BE2C (cell line): ENCODE results near the gene AGXT.

Source experiments
- DNase-seq: peaks from one replicate; pipeline ENCODE4 v3.0.0-alpha.2; 2020
- H3K27me3 ChIP-seq: fragments of 250-450 bp; sonication (Bioruptor Pico); 2 replicates; pipeline ENCODE4 v1.5.1; 2020; ENCODE audit warnings: mild to moderate bottlenecking
- H3K36me3 ChIP-seq: fragments of 250-450 bp; sonication (Bioruptor Pico); 2 replicates; pipeline ENCODE4 v1.5.1; 2020; ENCODE audit warnings: mild to moderate bottlenecking
- H3K4me1 ChIP-seq: fragments of 250-450 bp; sonication (Bioruptor Pico); 2 replicates; pipeline ENCODE4 v1.5.1; 2020
- H3K4me3 ChIP-seq: 2 replicates; pipeline ENCODE4 v1.5.1; 2011; ENCODE audit warnings: low read depth, low read length
- H3K9me3 ChIP-seq: fragments of 250-450 bp; sonication (Bioruptor Pico); 2 replicates; pipeline ENCODE4 v1.5.1; 2020
- TF ChIP-seq, protein P1 (sequence below): IDR thresholded peaks from 2 replicates; pipeline ENCODE4 v1.5.1; 2012; ENCODE audit warnings: mild to moderate bottlenecking, low read depth, low read length

AGXT gene

DNA sequence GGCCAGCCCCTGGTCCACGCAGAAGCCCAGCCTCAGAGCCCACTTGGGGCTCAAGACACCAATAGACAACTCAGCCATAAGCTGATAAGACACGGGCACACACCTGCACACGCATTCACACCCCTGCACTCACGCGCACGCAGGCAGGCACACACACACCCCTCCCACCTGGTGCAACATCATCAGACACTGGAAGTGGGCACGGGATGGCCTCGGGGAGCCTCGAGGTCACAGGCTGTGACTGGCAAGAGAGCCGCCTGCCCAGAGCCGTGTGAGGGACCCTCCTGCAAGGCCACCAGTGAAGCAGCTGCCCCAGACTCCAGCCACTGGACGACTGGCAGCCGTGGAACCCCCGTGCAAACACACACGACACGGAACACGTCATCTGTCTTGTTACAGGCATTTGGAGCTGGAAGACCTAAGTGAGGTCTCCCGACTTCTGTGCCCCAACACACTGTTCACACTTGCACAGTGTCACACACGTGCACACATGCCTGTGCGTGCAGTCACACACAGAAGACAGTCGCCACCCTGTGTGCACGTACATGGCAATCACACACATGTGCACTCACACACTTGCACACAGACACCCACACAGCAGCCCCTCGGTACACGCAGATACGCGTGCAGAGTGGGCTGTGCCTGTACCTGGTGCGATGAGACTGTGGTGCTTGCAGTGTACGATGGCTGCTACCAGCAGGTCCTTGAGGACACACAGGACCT is 26.4 kb downstream of the AGXT start:
- Histone ChIP-seq H3K4me3 (no peak overlapping the region), H3K27me3 (no peaks in the 10 kb centered on the region), H3K36me3 (no peaks in the 10 kb centered on the region), H3K9me3 (no peaks in the 10 kb centered on the region), H3K4me1 (no peaks in the 10 kb centered on the region)
- TF ChIP-seq, protein P1, sequence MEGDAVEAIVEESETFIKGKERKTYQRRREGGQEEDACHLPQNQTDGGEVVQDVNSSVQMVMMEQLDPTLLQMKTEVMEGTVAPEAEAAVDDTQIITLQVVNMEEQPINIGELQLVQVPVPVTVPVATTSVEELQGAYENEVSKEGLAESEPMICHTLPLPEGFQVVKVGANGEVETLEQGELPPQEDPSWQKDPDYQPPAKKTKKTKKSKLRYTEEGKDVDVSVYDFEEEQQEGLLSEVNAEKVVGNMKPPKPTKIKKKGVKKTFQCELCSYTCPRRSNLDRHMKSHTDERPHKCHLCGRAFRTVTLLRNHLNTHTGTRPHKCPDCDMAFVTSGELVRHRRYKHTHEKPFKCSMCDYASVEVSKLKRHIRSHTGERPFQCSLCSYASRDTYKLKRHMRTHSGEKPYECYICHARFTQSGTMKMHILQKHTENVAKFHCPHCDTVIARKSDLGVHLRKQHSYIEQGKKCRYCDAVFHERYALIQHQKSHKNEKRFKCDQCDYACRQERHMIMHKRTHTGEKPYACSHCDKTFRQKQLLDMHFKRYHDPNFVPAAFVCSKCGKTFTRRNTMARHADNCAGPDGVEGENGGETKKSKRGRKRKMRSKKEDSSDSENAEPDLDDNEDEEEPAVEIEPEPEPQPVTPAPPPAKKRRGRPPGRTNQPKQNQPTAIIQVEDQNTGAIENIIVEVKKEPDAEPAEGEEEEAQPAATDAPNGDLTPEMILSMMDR: no peak
- no peak for DNase-seq

DNA sequence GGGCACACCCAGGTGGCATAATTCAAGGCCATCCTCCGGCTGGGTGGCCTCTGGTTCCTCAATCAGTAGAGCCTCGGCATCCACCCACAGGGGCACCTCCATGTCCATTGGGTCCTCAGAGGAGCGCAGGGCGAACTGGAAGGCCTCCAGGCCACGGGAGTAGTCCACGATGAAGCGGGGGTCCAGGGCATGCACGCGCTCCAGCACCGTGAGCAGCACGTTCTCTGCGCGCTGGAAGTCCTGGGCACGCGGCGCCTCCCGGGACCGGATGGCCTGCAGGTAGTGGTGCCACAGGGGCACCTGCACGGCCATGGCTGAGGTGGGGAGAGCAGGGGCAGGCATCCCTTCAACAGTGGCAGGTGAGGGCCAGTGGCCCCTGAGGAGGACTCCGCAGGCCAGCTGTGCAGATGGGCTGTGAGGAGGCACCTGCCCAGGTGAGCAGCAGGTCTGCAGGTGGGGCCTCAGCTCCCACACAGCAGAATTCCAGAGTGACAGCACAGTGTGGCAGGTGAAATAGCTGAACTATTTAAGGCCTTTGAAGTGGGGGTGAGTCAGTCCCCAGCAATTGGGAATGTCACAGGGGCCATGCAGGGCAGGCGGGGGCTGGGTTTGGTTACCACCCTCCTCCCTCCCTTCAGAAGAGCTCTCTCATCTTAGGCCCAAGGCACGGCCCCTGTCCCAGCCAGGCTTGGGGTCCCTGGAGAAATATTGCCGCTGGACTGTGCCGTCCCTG is 27.2 kb downstream of the AGXT start, which contains the start of gene MAB21L4:
Gene MAB21L4, minus strand, starts transcription at position 501 of the 733 bp plus-strand sequence. Its CDS starts 159 bp downstream, at position 342.
- no peak within 1 kb of the TSS for H3K4me3 ChIP-seq
- DNase-seq: no peak
- no peaks in the 10 kb centered on the region for H3K27me3 ChIP-seq
- no peaks in the 10 kb centered on the region for H3K9me3 ChIP-seq
- TF ChIP-seq, protein P1: no peak
- no peaks in the 10 kb centered on the region for H3K4me1 ChIP-seq
- H3K36me3 ChIP-seq: no peaks in the 10 kb centered on the region

DNA sequence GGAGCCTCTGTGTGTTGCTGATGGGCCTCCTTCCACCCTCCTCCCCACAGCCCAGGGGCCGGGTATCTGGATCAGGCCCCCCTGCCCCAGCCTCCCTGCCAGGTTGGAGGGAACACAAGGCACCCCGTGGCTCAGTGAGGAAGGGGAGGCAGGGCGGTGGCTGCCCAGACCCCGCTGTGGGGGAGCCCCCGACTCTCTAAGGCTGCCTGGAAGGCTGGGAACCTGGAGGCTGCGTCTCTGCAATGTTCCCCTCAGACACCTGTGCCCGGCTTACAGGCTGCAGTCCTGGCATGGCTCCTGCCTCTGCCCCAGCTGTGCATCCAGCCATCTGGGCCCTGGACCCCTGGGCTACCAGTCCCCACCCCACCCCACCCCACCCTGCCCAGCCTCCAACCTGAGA is 27.8 kb downstream of the AGXT start:
- TF ChIP-seq, protein P1: no peak
- Histone ChIP-seq H3K4me3 (no peak overlapping the region), H3K4me1 (no peaks in the 10 kb centered on the region), H3K9me3 (no peaks in the 10 kb centered on the region), H3K36me3 (no peaks in the 10 kb centered on the region), H3K27me3 (no peaks in the 10 kb centered on the region)
- no peak for DNase-seq

DNA sequence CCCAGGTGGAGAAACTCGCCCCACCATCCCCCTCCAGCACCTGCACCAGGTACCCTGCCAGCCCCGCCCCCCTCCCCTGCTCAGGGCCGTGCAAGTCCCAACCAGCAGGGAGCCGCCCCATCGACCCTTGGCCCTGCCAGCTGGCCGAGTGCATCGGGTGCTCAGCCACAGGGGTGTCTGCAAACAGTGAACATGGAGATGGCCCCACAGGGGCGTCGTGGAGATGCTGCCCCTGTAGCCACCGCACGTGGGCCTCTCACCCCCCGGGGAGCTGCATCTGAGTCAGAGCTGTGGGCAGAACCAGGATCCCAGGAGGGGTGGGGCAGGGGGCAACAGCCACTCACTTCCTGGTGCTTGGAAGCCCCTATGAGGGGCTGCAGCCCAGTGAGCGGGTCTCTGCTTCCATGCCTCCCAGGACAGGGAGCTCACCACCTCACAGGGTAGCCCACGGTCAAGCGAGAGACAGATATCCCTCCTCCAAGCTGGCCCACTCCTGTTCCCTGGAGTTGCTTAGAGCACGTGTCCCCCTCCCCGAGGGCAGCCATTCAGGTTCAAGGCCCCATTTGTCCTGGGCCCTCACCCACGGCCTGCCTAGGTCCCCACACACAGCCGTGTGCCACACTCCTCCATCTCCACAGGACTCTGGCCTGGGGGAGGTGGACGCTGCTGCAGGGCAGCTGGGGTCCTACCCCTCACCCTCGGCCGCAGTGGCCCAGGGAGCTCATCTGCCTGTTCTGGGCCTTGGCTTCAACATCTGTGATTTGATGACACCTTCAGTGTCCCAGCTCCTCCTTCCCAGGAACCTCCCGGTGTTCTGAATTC is 28.5 kb downstream of the AGXT start:
- Histone ChIP-seq H3K4me3 (no peak overlapping the region), H3K36me3 (no peaks in the 10 kb centered on the region), H3K27me3 (no peaks in the 10 kb centered on the region), H3K9me3 (no peaks in the 10 kb centered on the region), H3K4me1 (no peaks in the 10 kb centered on the region)
- TF ChIP-seq, protein P1: no peak
- DNase-seq: no peak

DNA sequence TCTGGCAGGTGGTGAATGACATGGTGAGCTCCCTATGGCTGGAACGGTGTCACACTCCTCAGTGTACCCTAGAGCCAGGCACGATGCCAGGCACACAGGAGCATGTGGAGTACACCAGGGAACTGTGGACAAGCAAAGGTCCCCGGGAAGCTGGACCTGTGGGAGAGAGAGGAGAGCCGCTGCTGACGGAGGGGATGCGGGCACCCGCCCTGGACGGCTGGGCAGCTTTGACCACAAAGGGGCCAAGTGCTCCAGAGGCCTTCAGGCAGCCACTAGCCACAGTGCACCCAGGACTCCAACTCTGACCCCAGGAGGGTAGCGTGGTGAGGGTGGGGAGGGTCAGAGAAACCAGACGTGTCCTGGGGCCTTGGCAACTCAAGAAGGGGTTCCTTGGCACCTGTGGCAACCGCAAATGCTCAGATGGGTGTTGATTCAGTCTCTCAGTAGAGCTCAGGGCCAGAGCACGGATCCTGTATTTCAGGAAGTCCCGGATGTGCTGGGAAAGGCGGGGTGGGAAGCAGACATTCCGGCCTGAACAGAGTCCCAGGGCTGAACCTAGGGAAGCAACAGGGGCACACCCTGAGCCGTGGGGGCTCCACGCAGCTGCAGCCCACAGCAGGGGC is 29.6 kb downstream of the AGXT start:
- H3K4me1 ChIP-seq: no peaks in the 10 kb centered on the region
- no peaks in the 10 kb centered on the region for H3K36me3 ChIP-seq
- H3K9me3 ChIP-seq: no peaks in the 10 kb centered on the region
- no peaks in the 10 kb centered on the region for H3K27me3 ChIP-seq
- H3K4me3 ChIP-seq: no peak overlapping the region
- DNase-seq: no peak
- TF ChIP-seq, protein P1: no peak
